Endothelial cell of umbilical vein (primary cell): ENCODE measurements around the gene SMKR1. TPM values are rescaled to one million over a fixed set of nuclear protein-coding genes. Genes with fewer than 3 reads are reported as not detected.

ENCODE experiments used
- BruUV-seq: library from RNA; stranded (reverse); fragments of 400-500 nt; replicated peaks from 2 replicates; lab custom pipeline; 2021; lab: Mats Ljungman, UMichigan
- CTCF ChIA-PET: fragments of 300-600, 350-600 bp; sonication (Branson Sonifier 250); formaldehyde crosslinking; loops from one replicate; lab custom pipeline; 2021; ENCODE audit warnings: antibody characterized with exemption, inconsistent platforms; lab: Charles Lee
- POLR2A ChIA-PET: fragments of 300-600, 350-600 bp; sonication (Branson Sonifier 250); formaldehyde crosslinking; loops from one replicate; lab custom pipeline; 2021; ENCODE audit warnings: antibody characterized with exemption, inconsistent platforms; lab: Charles Lee
- DNase-seq: peaks from one replicate; pipeline ENCODE4 v3.0.0-alpha.2; 2011; ENCODE audit warnings: low read depth, low spot score
- FAIRE-seq: peaks from 2 replicates; lab custom pipeline; 2011; peaks lifted over from hg19 to GRCh38; lab: Jason Lieb, UNC
- H2AFZ ChIP-seq: 2 replicates; pipeline ENCODE4 v1.6.0; 2012; ENCODE audit warnings: low read depth, low read length, control low read depth, inconsistent platforms
- H3K27ac ChIP-seq: 2 replicates; pipeline ENCODE4 v1.5.1; 2011; ENCODE audit warnings: low read depth, mild to moderate bottlenecking, control low read depth, low read length, moderate library complexity; ENCODE audit not compliant: insufficient read depth
- H3K27me3 ChIP-seq, 2 experiments: 2 replicates each; pipeline versions ENCODE4 v1.6.0 to v1.6.1; 2011; ENCODE audit warnings: low read length in 2 of 2, mixed read lengths in 1 of 2; ENCODE audit not compliant: control insufficient read depth in 2 of 2, insufficient read depth in 2 of 2
- H3K36me3 ChIP-seq, 2 experiments: 2 replicates in 1 of 2; 3 replicates in 1 of 2; pipeline ENCODE4 v1.5.1; 2011; ENCODE audit warnings: low read length in 2 of 2, mild to moderate bottlenecking in 1 of 2, moderate library complexity in 1 of 2; ENCODE audit not compliant: control insufficient read depth in 2 of 2, insufficient read depth in 2 of 2; ENCODE audit errors: extremely low read depth in 1 of 2
- H3K4me1 ChIP-seq: 3 replicates; pipeline ENCODE4 v1.5.1; 2011; ENCODE audit warnings: mild to moderate bottlenecking, low read length; ENCODE audit not compliant: control insufficient read depth, insufficient read depth; ENCODE audit errors: extremely low read depth
- H3K4me2 ChIP-seq: 2 replicates; pipeline ENCODE4 v1.6.1; 2011; ENCODE audit warnings: low read length, control low read depth, mixed read lengths; ENCODE audit not compliant: insufficient read depth
- H3K4me3 ChIP-seq, 3 experiments: fragments of 200-600 bp in 1 of 3; sonication (generic), shearing (Covaris generic) in 1 of 3; replicated peaks in 1 of 3; 2 replicates each; pipeline ENCODE4 v1.5.1; 2011 to 2016; ENCODE audit warnings: control low read depth in 3 of 3, low read length in 3 of 3, mild to moderate bottlenecking in 2 of 3, inconsistent platforms in 1 of 3, low read depth in 1 of 3, moderate library complexity in 1 of 3; ENCODE audit not compliant: insufficient read depth in 1 of 3
- H3K79me2 ChIP-seq: 2 replicates; pipeline ENCODE4 v1.6.0; 2012; ENCODE audit warnings: low read length, inconsistent platforms; ENCODE audit not compliant: control insufficient read depth, insufficient read depth
- H3K9ac ChIP-seq: replicated peaks from 2 replicates; pipeline ENCODE3; 2011; ENCODE audit warnings: low read length, control low read depth; ENCODE audit not compliant: insufficient read depth; ENCODE audit errors: extremely low read depth
- H3K9me1 ChIP-seq: replicated peaks from 3 replicates; pipeline ENCODE4 v1.6.0; 2011; ENCODE audit warnings: mild to moderate bottlenecking, low read length; ENCODE audit not compliant: control insufficient read depth, insufficient read depth; ENCODE audit errors: extremely low read depth
- H3K9me3 ChIP-seq: replicated peaks from 2 replicates; pipeline ENCODE4 v1.5.1; 2012; ENCODE audit warnings: low read length, inconsistent platforms; ENCODE audit not compliant: control insufficient read depth, insufficient read depth
- H4K20me1 ChIP-seq: replicated peaks from 2 replicates; pipeline ENCODE3; 2011; ENCODE audit warnings: mild to moderate bottlenecking, low read length; ENCODE audit not compliant: control insufficient read depth, insufficient read depth; ENCODE audit errors: extremely low read depth
- EZH2 ChIP-seq: IDR thresholded peaks from 2 replicates; pipeline ENCODE4 v1.6.1; 2012; ENCODE audit warnings: borderline replicate concordance, low read depth, mild to moderate bottlenecking, moderate library complexity, low read length, inconsistent platforms; ENCODE audit not compliant: severe bottlenecking
- FOS ChIP-seq: IDR thresholded peaks from 2 replicates; pipeline ENCODE4 v1.6.1; 2011; ENCODE audit warnings: mild to moderate bottlenecking, low read length, moderate library complexity, borderline replicate concordance; ENCODE audit not compliant: insufficient read depth
- GATA2 ChIP-seq: IDR thresholded peaks from 2 replicates; pipeline ENCODE4 v1.7.0; 2011; ENCODE audit warnings: low read depth, mild to moderate bottlenecking, moderate library complexity, mixed read lengths, low read length; ENCODE audit not compliant: insufficient read length, insufficient read depth
- JUN ChIP-seq: IDR thresholded peaks from 2 replicates; pipeline ENCODE4 v1.6.1; 2011; ENCODE audit warnings: borderline replicate concordance, low read depth; ENCODE audit not compliant: insufficient read length, insufficient read depth
- MYC ChIP-seq: IDR thresholded peaks from one replicate; pipeline ENCODE4 v1.6.1; 2011; ENCODE audit warnings: mild to moderate bottlenecking, low read depth, low read length
- POLR2A ChIP-seq: IDR thresholded peaks from 2 replicates; pipeline ENCODE4 v1.6.1; 2012; ENCODE audit warnings: low read depth, mild to moderate bottlenecking, control low read depth, low read length
- POLR2AphosphoS5 ChIP-seq: IDR thresholded peaks from 2 replicates; pipeline ENCODE4 v1.6.1; 2012; ENCODE audit warnings: low read depth, mild to moderate bottlenecking, control low read depth, low read length, moderate library complexity; ENCODE audit not compliant: insufficient read depth
- dilution Hi-C: fragments of 300-500 bp; cut with MboI; formaldehyde crosslinking; loops from one replicate; pipeline ENCODE4 v1.15.0; 2019; ENCODE audit warnings: low sequenced_read_pairs; ENCODE audit not compliant: extremely low pct_ligation_motif_present
- intact Hi-C: fragments of 100-400 bp; cut with micrococcal nuclease; formaldehyde crosslinking; loops from one replicate; pipeline ENCODE4 v1.10.0; 2022
- polyA plus RNA-seq, 4 experiments: library from polyadenylated mRNA; depleted of rRNA in 3 of 4; stranded (reverse) in 3 of 4; unstranded in 1 of 4; fragments of >200 nt; gene quantifications; 2 replicates each; pipeline versions ENCODE4 v1.2.1 to v1.2.3, GENCODE V29; 2011 to 2012; ENCODE audit warnings: missing spikeins in 1 of 4
- total RNA-seq: library from RNA; stranded (reverse); gene quantifications from 2 replicates; pipeline ENCODE4 v1.2.3, GENCODE V29; 2021
- TF ChIP-seq, protein P1 (sequence below): IDR thresholded peaks from 2 replicates; pipeline ENCODE4 v1.6.1; 2011; ENCODE audit not compliant: insufficient read depth, insufficient read length
- TF ChIP-seq, protein P2 (sequence below), 2 donors: IDR thresholded peaks; 1 replicate in 1 of 2; 2 replicates in 1 of 2; pipeline ENCODE4 v1.5.1; 2011; ENCODE audit warnings: low read length in 2 of 2, mild to moderate bottlenecking in 2 of 2, moderate library complexity in 2 of 2, control low read depth in 1 of 2, inconsistent platforms in 1 of 2, low read depth in 1 of 2; ENCODE audit not compliant: insufficient read depth in 1 of 2; ENCODE audit errors: extremely low read depth in 1 of 2

SMKR1 gene
- total and polyA plus RNA-seq, 2 donors (not counting 3 experiments of a cell fraction or from before 2014, with no cell fraction given), result 0.64 TPM; not detected in 1

DNA sequence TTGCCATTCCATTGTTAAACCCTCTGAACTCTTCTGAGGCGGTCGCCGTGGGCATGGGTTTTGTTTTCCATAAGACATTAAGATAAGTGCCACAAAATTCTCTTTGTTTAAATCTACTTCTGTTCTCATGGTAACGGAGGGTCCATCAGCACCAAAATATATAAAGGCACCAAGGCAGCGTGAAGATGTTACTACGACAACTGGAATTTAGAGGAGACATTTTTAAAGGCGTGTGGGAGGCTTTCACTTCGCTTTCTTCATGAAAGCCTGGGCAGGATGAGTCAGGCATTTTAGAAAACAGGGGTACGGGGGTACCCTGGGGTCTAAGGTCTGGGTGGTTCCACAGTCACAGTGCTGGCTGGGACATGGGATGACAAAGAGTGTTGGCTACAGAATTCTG lies 34.0 kb downstream of the SMKR1 start:
- Histone ChIP-seq H3K27ac (no peak overlapping the region), H4K20me1 (no peaks in the 10 kb centered on the region), H3K9ac (no peak overlapping the region), H3K27me3 (no peaks in the 10 kb centered on the region), H3K4me2 (no peak overlapping the region), H3K4me1 (no peaks in the 10 kb centered on the region), H2AFZ (no peak overlapping the region), H3K9me1 (no peaks in the 10 kb centered on the region), H3K9me3 (no peaks in the 10 kb centered on the region), H3K79me2 (no peaks in the 10 kb centered on the region), H3K4me3 (no peak overlapping the region), H3K36me3 (no peaks in the 10 kb centered on the region)
- dilution Hi-C loops (no loop called here), intact Hi-C loops (no loop called here)
- TF ChIP-seq FOS (no peak), GATA2 (no peak), EZH2 (no peak), POLR2A (no peak), MYC (no peak), JUN (no peak), POLR2AphosphoS5 (no peak)
- TF ChIP-seq, protein P1, sequence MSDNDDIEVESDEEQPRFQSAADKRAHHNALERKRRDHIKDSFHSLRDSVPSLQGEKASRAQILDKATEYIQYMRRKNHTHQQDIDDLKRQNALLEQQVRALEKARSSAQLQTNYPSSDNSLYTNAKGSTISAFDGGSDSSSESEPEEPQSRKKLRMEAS, result no peak
- TF ChIP-seq, protein P2, sequence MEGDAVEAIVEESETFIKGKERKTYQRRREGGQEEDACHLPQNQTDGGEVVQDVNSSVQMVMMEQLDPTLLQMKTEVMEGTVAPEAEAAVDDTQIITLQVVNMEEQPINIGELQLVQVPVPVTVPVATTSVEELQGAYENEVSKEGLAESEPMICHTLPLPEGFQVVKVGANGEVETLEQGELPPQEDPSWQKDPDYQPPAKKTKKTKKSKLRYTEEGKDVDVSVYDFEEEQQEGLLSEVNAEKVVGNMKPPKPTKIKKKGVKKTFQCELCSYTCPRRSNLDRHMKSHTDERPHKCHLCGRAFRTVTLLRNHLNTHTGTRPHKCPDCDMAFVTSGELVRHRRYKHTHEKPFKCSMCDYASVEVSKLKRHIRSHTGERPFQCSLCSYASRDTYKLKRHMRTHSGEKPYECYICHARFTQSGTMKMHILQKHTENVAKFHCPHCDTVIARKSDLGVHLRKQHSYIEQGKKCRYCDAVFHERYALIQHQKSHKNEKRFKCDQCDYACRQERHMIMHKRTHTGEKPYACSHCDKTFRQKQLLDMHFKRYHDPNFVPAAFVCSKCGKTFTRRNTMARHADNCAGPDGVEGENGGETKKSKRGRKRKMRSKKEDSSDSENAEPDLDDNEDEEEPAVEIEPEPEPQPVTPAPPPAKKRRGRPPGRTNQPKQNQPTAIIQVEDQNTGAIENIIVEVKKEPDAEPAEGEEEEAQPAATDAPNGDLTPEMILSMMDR (IDR thresholded peaks at IDR 0.05; ENCODE audit: extremely low read depth in 1 of 2, insufficient read depth in 1 of 2, low read depth in 1 of 2, low read length in 2 of 2), result no peak
- CTCF ChIA-PET, result interaction anchor here (0.9 kb wide), 1 partner anchor 10 kb away, joined by 4 read pairs; no protein-coding TSS in a partner anchor
- POLR2A ChIA-PET, result no interaction called here
- no TSS peak for BruUV-seq
- no peak for DNase-seq
- no peak for FAIRE-seq
